ENCODE data around the gene ZNRF3.

- TF ChIP-seq ZFP3 (CRISPR knock-in tag; IDR thresholded peaks at IDR 0.05) (no peak), ZNF70 (CRISPR knock-in tag; IDR thresholded peaks at IDR 0.05) (no peak), RARB (CRISPR knock-in tag; IDR thresholded peaks at IDR 0.05) (no peak), GLIS3 (CRISPR knock-in tag; IDR thresholded peaks at IDR 0.05) (no peak), CSDC2 (CRISPR knock-in tag; IDR thresholded peaks at IDR 0.05) (no peak), SNAI2 (CRISPR knock-in tag; IDR thresholded peaks at IDR 0.05) (no peak), BACH2 (CRISPR knock-in tag; IDR thresholded peaks at IDR 0.05; ENCODE audit: borderline replicate concordance) (no peak), ARNTL (CRISPR knock-in tag; IDR thresholded peaks at IDR 0.05; ENCODE audit: borderline replicate concordance, low read depth) (no peak)
- TF ChIP-seq, protein P1, sequence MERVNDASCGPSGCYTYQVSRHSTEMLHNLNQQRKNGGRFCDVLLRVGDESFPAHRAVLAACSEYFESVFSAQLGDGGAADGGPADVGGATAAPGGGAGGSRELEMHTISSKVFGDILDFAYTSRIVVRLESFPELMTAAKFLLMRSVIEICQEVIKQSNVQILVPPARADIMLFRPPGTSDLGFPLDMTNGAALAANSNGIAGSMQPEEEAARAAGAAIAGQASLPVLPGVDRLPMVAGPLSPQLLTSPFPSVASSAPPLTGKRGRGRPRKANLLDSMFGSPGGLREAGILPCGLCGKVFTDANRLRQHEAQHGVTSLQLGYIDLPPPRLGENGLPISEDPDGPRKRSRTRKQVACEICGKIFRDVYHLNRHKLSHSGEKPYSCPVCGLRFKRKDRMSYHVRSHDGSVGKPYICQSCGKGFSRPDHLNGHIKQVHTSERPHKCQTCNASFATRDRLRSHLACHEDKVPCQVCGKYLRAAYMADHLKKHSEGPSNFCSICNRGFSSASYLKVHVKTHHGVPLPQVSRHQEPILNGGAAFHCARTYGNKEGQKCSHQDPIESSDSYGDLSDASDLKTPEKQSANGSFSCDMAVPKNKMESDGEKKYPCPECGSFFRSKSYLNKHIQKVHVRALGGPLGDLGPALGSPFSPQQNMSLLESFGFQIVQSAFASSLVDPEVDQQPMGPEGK (CRISPR knock-in tag; IDR thresholded peaks at IDR 0.05; ENCODE audit: borderline replicate concordance) = no peak
- TF ChIP-seq, protein P2, sequence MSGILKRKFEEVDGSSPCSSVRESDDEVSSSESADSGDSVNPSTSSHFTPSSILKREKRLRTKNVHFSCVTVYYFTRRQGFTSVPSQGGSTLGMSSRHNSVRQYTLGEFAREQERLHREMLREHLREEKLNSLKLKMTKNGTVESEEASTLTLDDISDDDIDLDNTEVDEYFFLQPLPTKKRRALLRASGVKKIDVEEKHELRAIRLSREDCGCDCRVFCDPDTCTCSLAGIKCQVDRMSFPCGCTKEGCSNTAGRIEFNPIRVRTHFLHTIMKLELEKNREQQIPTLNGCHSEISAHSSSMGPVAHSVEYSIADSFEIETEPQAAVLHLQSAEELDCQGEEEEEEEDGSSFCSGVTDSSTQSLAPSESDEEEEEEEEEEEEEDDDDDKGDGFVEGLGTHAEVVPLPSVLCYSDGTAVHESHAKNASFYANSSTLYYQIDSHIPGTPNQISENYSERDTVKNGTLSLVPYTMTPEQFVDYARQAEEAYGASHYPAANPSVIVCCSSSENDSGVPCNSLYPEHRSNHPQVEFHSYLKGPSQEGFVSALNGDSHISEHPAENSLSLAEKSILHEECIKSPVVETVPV (CRISPR knock-in tag; IDR thresholded peaks at IDR 0.05) = no peak
Measured at GRCh38 chr22:28950617-28951411, 67.4 kb downstream of the ZNRF3 start.

Measured in SK-N-SH treated with all-trans-retinoic acid at 6 μM for 48 hours (cell line).